SH-SY5Y (cell line): ENCODE data around the gene ZNF816.

Experiments used
- GATA2 ChIP-seq: IDR thresholded peaks from 2 replicates; pipeline ENCODE4 v1.6.1; 2011; ENCODE audit warnings: mild to moderate bottlenecking, low read depth, low read length
- GATA3 ChIP-seq: IDR thresholded peaks from 2 replicates; pipeline ENCODE4 v1.6.1; 2011; ENCODE audit warnings: low read depth, mild to moderate bottlenecking, low read length, moderate library complexity

- no peak for TF ChIP-seq GATA2
- no peak for TF ChIP-seq GATA3
Observed at GRCh38 chr19:53002479-53002878, 39.8 kb upstream of the ZNF816 start.
